HG02763 (cell line): ENCODE data around the gene GPR143.
"Not testable (repeated sequence)": the region's sequence is repeated elsewhere in the genome, so short reads cannot be mapped to it uniquely, and the experiment has no call there.

ENCODE experiments used
- ATAC-seq: cut with Tn5 transposase; IDR thresholded peaks from one replicate; pipeline ENCODE4 v1.9.1; 2021; ENCODE audit warnings: mild to moderate bottlenecking, moderate library complexity; ENCODE audit not compliant: unreplicated experiment

GPR143 gene

DNA sequence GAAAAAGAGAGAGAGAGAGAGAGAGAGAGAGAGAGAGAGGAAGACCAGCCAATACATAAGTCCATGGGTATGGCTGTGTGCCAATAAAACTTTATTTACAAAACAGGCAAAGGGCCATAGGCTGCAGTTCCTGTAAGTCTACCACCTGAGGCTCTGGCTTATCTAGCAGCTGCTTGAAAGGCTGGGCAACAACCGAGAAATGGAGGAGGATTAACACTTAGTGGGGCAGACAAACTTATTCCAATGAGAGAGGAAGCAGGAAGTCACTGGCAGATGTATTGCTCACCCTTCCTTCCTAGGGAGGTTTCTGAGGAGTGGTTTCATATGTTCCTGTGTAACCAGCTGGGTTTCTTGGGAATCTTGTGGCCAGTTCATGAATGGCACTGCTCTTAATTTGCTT lies 4.7 kb upstream of the GPR143 start:
- no peak for ATAC-seq

DNA sequence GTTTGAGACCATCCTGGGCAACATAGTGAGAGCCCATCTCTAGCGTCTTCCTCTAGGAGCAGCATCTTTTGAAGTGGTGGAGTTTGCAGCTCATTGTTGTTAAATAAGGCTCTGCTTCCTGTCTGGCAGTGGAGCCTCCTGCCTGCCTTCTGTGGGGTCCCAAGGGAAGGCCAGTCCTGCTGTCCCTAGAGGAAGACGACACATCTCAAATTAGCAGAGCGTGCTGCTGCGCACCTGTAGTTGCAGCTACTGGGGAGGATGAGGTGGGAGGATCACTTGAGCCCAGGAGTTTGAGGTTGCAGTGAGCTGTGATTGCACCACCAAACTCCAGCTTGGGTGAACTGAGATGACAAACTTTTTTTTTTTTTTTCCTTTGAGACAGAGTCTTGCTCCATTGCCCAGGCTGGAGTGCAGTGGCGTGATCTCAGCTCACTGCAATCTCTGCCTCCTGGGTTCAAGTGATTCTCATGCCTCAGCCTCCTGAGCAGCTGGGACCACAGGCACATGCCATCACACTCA lies 2.7 kb upstream of the GPR143 start:
- not testable (repeated sequence) for ATAC-seq

DNA sequence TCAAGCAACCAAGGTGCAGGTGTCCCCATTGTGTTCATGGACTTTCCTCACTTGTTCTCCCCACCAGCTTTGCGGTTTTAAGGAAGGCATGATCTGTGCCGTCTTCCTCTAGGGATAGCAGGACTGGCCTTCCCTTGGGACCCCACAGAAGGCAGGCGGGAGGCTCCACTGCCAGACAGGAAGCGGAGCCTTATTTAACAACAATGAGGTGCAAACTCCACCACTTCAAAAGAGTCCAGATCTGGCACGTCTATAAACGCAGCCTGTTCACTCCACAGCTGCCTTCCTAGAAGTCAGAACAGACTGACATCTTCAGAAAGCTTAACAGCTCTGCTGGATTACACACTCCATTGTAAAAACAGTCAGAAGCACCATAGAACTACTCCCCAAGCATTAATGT lies 1.7 kb upstream of the GPR143 start:
- no peak for ATAC-seq

DNA sequence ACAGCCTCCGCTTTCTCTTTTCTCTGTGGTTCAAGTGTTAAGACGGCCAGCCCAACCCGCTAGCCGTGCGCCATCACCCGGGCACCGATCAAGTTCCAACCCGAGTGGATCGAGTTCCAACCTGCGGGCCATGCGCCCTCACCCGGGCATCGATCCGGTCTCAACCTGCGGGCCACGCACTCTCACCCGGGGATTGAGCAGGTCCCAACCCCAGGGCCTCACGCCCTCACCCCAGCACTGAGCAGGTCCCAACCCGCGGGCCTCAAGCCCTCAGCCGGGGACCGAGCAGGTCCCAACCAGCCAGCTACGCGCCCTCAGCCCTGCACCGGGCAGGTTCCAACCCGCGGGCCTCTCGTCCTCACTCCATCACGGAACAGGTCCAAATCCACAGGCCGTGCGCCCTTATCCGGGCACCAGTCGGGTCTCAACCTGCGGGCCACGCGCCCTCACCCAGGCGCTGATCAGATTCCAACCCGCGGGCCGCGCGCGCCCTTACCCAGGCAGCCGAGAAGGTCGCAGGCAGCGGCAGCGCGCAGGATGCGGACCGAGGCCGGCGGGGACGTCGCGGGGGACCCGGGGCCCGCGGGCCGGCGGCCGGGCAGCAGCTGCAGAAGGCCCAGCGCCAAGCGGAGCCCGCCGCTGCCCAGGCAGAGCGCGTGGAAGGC lies 443 bp downstream of the GPR143 start:
- ATAC-seq, result no peak

DNA sequence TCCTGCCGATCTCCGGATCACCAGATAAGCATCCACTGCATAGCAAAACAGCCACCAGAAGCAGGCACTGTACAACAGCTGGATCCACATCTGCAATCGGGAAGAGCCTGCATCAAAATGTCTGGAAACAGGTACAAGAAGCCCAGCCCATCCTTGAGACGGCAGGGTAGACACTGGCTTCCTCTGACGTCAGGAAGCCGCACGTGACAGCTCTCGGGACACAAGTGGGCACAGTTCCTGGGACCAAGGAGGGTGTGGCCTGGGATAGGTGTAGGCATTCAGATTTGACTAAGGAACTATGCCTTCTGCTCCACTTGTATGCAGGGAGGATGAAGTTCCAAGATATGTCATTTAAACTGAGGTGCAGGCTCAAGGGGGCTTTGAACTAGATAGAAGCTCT lies 6.3 kb downstream of the GPR143 start:
- no peak for ATAC-seq

DNA sequence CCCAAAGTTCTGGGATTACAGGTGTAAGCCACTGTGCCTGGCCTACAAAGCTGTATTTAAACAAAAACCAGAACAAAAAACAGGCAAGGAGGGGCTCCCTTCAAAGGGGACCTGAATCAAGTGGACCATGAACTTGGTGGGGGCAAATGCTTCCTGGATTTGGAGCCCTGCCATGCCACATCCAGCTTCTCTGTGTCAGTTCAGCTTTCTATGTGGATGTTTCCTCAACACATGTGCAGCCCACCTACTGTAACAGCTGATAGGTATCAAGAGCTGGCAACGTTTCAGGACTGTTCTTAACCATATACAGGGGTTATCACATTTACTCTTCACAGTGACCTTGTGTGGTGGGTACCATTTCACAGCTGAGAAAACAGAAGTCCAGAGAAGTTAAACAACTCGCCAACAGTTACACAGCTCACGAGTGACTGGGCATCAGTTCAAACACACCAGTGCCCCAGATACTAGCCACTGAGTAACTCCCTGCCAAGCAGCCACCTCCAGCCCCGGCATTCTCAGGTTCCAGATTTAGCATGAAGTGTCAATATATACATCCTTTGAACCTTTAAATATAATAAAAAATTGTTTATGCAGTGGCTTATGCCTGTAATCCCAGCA lies 7.5 kb downstream of the GPR143 start:
- ATAC-seq, result no peak

DNA sequence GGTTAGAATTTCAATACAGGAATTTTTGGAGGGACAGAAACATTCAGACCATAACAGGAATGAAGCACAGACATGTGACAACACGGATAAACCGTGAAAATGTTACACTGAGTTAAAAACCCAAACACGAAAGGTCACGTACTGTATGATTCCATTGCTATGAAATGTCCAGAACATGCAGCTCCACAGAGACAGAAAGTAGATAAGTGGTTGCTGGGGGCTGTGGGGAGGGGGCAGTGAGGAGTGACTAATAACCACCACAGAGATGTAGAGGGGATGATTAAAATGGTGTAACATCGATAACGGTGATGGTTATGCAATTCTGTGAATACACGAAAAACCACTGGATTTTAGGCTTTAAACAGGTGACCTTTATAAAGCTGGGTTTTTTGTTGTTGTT lies 8.3 kb downstream of the GPR143 start:
- no peak for ATAC-seq

DNA sequence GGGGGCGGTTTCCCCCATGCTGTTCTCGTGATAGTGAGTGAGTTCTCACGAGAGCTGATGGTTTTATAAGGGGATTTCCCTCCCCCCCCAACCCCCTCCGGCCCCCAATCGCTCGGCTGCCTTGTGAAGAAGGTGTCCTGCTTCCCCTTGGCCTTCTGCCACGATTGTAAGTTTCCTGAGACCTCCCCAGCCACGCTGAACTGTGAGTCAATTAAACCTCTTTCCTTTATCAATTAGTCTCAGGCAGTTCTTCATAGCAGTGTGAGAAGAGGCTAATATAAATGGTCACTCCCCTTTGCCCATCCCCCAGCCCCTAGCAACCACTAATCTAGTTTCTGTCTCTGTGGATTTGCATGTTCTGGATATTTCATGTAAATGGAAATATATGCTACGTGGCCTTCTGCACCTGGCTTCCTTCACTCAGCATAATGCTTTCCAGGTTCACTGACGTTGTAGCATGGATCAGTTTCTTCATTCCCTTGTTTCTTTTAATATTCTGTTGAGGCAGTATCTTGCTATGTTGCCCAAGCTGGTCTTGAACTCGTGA lies 16.4 kb downstream of the GPR143 start:
- ATAC-seq, result no peak

DNA sequence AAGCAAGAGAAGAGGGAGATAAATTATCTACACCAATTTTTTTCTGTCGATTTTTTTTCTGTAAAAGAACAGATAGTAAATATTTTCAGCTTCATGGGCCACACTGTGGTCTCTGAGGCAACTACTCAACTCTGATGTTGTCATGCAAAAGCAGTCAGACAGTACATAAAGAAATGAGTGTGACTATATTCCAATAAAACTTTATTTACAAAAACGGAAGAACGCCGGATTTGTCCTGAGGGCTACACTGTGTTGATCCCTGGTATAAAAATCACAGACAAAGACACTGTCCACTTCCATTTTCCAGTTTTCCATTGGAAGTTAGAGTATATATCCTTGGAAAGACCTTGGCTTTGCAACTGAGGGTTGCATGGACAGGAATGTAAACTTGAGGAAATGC lies 18.0 kb downstream of the GPR143 start:
- ATAC-seq, result no peak

DNA sequence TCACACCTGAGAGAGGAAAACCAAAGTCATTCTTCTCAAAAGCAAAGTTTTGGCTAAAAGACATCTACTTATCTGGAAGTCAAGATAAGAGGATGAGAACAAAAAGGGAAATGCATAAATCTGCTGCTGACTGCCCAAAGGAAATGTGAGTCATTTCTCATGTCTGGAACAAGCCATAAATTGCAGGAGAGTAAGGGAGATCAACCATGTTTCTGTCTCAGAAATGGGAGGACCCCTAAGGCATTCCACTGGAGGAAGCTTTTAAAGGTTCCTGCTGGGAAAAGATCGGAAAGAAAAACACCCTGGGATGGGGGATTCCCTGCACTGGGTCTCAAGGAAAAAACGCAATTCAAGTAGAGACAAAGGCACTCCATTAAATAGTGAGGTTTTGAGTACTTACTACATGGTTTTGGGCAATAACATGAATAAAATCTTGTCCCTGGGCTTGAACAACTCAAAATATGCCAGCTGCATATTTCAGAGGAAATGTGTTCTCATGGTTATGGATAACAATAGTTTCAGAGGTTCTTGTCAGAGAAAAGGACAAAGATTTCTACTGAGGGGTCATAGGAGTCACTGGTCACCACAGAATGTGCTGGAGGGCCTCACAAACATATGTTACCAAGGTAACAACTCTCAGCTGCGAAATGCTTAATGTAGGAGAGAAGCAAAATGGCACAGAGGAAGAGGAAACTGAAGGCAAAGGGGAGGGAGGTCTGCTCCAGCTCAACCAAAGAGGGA lies 19.3 kb downstream of the GPR143 start:
- ATAC-seq, result no peak

DNA sequence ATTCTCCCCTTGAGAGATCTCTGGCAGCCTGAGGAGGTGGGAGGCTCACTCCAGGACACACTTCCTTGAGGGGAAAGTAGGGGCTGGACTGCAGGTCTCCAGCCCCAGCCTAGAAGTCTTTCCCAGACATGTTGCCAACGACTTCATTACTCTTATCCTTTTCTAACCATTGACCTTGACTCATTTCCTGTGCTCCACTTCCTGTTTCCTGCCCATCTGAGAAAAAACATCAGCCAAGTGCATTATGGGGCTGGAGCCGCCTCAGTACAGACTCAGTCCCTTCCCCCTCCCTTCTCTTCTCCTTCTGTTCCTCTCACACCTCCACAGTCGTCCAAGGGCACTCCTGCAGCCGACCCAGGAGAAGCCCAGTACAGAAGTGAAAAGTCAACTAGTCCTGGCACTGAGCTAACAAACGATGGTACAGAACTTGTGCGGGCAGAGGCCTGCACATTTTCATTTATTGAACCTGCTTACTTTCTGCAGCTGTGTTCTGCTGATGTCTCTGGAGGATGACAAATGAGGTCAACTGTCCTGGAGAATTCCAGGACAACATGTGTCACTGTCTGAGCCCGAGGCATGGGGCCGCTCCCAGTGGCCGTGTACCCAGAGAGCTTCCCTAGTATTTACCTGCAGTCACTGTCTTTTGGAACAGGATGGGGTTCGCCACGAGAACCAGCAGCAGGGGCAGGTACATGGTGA lies 20.1 kb downstream of the GPR143 start:
- no peak for ATAC-seq

DNA sequence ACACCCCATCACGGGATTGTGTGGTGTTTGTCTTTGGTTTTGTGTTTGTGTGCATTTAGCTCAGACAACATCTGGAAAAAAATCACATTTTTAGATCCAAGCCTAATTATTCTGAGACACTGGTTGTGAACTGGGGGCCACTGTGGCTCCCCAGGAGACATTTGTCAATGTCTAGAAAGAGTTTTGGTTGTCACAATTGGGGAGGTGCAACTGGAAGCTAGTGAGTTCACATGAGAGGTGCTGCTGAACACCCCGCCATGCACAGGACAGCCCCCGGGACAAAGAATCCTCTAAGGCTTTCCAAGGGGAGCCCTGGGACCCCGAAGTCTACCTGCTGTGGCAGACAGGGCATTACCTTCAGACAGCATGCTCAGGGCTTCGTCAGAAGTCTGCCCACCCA lies 26.5 kb downstream of the GPR143 start:
- ATAC-seq, result no peak

DNA sequence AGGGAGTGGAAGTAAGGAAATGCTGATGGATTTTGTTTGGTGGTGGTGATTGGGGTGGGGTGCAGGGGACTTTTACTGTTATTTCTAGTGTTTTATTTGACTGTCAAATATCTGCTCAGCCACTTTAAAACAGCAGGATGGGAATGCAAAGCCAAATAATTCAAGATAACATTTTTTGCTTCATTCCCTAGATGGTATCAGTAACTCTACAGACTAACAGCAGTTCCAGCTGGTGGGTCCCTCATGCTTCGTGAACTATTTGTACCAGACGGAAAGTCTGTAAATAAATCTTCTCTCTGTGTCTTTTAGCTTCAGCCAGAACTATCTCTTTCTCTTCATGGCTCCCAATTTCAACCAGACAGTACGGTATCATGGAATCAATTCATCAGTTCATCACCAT lies 27.5 kb downstream of the GPR143 start:
- ATAC-seq, result no peak

DNA sequence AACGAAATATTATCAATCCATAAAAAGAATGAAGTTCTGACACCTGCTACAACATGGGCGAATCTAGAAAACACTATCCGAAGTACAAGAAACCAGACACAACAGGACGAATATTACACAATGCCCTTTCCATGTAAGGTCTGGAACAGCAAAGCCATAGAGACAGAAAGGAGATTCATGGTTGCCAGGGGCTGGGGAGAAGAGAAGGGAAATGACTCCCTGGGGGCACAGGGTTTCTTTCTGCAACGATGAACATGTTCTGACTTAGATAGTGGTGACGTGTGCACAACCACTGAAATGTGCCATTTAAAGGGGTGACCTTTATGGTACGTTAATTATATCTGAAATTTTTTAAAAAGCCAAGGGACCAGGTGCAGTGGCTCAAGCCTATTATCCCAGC lies 28.3 kb downstream of the GPR143 start:
- ATAC-seq, result no peak

DNA sequence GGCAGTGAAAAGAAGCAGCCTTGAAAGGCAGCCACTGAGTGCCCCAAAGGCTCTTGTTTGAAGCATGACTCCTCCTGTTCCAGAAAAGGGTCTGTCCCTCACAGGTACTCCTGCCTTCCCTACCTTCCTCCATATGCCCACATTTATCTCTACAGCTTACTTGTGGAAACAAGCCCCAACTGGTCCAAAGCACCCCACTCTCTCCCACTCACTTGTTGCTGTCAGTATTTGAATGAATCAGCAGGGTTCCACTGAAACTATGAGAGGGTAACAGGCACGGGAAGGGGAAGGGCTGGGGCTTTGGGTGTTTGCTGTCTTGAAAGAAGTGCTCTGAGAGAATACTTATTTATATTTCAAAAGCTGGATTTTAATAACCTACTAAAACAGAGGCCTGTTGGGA lies 34.9 kb downstream of the GPR143 start:
- ATAC-seq, result no peak

DNA sequence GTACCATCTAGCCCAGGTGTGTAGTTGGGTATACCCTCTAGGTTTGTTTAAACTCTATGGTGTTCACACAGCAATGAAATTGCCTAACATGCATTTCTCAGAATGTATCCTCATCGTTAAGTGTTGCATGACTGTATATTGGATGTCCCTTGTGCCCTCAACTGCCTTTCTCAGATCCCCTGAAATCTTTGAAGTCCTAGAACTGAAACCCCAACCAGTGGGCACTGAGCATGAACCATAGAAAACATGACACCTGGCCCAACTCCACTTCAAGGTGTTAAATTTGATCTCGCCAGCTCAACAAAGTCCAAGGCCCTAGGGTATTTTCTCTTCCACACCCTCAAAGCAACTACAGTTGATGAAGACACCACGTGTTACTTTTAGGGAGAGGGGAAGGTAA lies 35.6 kb downstream of the GPR143 start:
- ATAC-seq, result no peak

DNA sequence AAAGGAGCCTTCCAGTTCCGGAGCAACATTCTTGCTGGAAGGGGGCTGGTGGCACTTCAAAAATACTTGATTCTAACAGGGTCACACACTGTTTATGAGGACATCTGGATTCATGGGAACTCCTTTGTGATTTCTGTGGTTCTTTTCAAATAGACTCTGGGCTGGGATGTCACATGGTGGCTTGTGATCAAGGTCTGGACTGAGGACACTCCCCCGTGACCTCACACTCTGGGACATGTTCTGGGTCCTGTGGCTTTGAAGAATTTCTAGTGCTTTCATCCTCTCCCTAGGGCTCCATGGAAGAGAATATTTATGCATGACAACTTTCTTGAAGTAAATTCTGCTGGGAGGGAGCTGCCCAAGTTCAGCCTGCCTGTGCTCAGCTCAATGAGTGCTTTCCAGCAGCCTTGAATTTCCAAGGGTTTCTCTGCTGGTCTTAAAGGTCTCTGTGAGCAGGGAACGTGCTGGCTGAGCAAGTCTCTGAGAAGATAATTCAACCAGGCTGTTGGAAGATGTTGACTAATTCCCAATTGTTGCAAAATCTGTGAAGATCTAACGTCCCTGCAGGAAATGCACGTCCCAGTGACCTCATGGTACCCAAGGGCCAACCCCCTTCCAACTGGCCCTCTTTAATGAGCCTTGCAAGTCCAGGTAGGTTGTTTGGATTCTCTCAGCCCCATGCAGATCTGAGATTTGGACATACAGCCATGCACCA lies 36.3 kb downstream of the GPR143 start:
- no peak for ATAC-seq

DNA sequence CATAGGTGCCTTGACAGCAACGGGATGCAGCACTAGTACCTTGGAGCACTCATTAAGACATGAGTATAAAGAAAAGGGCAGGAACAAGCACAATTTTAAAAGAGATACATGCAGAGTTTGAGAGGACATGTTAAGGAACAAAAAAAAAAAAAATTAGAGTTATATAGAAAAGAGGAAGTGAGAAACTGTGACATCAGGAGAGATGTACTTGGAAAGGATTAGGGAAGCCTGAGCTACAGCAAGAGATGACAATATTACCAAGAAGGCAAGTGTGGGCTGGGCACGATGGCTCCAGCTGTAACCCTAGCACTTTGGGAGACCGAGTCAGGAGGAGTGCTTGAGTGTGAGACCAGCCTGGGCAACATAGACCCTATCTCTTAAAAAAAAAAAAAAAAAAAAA lies 37.4 kb downstream of the GPR143 start:
- no peak for ATAC-seq

DNA sequence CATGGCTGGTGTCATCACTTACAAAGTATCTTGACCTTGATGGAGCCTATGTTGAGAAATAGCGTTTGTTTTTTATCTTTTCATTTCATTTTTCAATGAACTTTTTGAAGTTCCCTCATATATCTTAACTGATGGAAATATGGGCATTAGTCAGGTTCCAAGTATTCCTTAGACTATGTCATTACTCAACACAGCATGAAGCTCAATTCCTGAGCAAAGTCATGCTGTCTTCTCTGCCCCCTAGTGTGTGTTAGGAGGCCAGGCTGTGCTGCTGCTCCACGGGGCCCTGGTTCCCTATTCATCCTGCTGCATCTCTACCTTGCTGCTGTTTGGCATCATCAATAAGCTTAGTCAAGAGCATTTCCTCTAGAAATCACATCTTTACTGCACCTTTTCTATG lies 40.9 kb downstream of the GPR143 start:
- no peak for ATAC-seq

DNA sequence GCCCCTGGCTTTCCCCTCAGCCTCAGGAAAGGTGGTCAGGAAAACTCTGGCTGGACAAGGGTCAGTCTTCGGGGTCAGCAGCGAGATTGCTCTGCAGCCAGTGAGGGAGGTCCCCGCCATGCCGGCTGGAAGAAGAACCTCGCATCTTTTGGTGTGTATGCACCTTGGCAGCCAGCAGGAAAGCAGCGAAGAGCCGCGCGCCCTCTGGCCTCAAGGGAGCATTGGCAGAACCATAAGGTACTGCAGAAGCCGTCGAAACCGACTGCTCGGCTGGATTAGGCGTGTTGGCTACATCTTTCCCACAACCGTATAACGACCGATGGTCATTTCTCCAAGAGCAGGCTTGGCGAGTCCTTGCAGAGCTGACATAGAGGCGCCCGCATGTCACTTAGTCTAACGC lies 48.3 kb downstream of the GPR143 start:
- ATAC-seq, result no peak

DNA sequence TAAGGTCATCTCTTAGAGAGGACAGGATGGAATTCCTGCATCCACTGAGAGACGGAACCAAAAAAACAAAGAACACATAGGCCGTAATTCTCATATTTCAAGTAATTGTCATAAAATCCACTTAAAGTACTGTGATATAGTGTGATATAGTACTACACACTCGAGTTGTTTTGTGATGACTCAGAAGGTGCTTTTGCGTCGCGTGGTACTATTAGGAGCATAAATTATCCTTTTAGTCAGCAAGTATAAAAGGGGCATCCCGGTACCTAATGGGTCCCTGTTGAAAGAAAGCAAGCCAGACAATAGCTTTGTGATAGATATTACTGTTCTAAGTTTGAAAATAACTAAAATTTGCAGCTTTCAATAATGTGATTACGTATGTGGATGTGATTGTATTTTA lies 55.3 kb downstream of the GPR143 start:
- ATAC-seq, result no peak
